ENCODE results near the gene ZNF148.

Gene ZNF148

GRCh38 chr3:125281381-125281780 lies 93.7 kb downstream of the ZNF148 start:
- TF ChIP-seq CREB1 (IDR thresholded peaks at IDR 0.05; ENCODE audit: low read depth) (no peak), YY1 (IDR thresholded peaks at IDR 0.05; ENCODE audit: low read depth) (no peak), CEBPB (IDR thresholded peaks at IDR 0.05) (no peak), MAX (IDR thresholded peaks at IDR 0.05) (no peak), EP300 (IDR thresholded peaks at IDR 0.05; ENCODE audit: borderline replicate concordance) (no peak), TCF12 (IDR thresholded peaks at IDR 0.05; ENCODE audit: low read depth) (no peak), NFIC (IDR thresholded peaks at IDR 0.05) (no peak), TEAD4 (IDR thresholded peaks at IDR 0.05) (no peak), USF1 (IDR thresholded peaks at IDR 0.05) (no peak)

- TF ChIP-seq REST (IDR thresholded peaks at IDR 0.05; ENCODE audit: low read depth): no peak
- peak; percentile 66 for TF ChIP-seq NFIC (IDR thresholded peaks at IDR 0.05)
Observed at GRCh38 chr3:125280668-125281361, 94.3 kb downstream of the ZNF148 start.

GRCh38 chr3:125278155-125278554 lies 97.0 kb downstream of the ZNF148 start:
- TF ChIP-seq TEAD4 (IDR thresholded peaks at IDR 0.05) (no peak), REST (IDR thresholded peaks at IDR 0.05; ENCODE audit: low read depth) (no peak), RAD21 (IDR thresholded peaks at IDR 0.05; ENCODE audit: low read depth) (no peak), EGR1 (IDR thresholded peaks at IDR 0.05) (no peak), TCF12 (IDR thresholded peaks at IDR 0.05; ENCODE audit: low read depth) (no peak), CREB1 (IDR thresholded peaks at IDR 0.05; ENCODE audit: low read depth) (no peak), CEBPB (IDR thresholded peaks at IDR 0.05) (no peak), FOXM1 (IDR thresholded peaks at IDR 0.05; ENCODE audit: borderline replicate concordance, low read depth) (no peak), TAF1 (IDR thresholded peaks at IDR 0.05; ENCODE audit: low read depth) (no peak), EP300 (IDR thresholded peaks at IDR 0.05; ENCODE audit: borderline replicate concordance) (no peak), ZBTB7A (IDR thresholded peaks at IDR 0.05; ENCODE audit: low read depth) (no peak), YY1 (IDR thresholded peaks at IDR 0.05; ENCODE audit: low read depth) (no peak), USF1 (IDR thresholded peaks at IDR 0.05) (no peak), NFIC (IDR thresholded peaks at IDR 0.05) (no peak), MAX (IDR thresholded peaks at IDR 0.05) (no peak)

GRCh38 chr3:125271127-125271526 lies 104.0 kb downstream of the ZNF148 start:
- TF ChIP-seq TCF12 (IDR thresholded peaks at IDR 0.05; ENCODE audit: low read depth): no peak
- no peak for TF ChIP-seq NFIC (IDR thresholded peaks at IDR 0.05)
- no peak for TF ChIP-seq RAD21 (IDR thresholded peaks at IDR 0.05; ENCODE audit: low read depth)
- no peak for TF ChIP-seq ZBTB7A (IDR thresholded peaks at IDR 0.05; ENCODE audit: low read depth)

GRCh38 chr3:125267460-125267859 lies 107.7 kb downstream of the ZNF148 start:
- TF ChIP-seq RAD21 (IDR thresholded peaks at IDR 0.05; ENCODE audit: low read depth) (no peak), FOXM1 (IDR thresholded peaks at IDR 0.05; ENCODE audit: borderline replicate concordance, low read depth) (no peak), CEBPB (IDR thresholded peaks at IDR 0.05) (no peak), CREB1 (IDR thresholded peaks at IDR 0.05; ENCODE audit: low read depth) (no peak), EP300 (IDR thresholded peaks at IDR 0.05; ENCODE audit: borderline replicate concordance) (no peak), YY1 (IDR thresholded peaks at IDR 0.05; ENCODE audit: low read depth) (no peak), EGR1 (IDR thresholded peaks at IDR 0.05) (no peak)

- TF ChIP-seq TEAD4 (IDR thresholded peaks at IDR 0.05) (no peak), TAF1 (IDR thresholded peaks at IDR 0.05; ENCODE audit: low read depth) (no peak), TCF12 (IDR thresholded peaks at IDR 0.05; ENCODE audit: low read depth) (no peak), RAD21 (IDR thresholded peaks at IDR 0.05; ENCODE audit: low read depth) (no peak), ZBTB7A (IDR thresholded peaks at IDR 0.05; ENCODE audit: low read depth) (no peak), USF1 (IDR thresholded peaks at IDR 0.05) (no peak), CEBPB (IDR thresholded peaks at IDR 0.05) (no peak), EGR1 (IDR thresholded peaks at IDR 0.05) (no peak), CREB1 (IDR thresholded peaks at IDR 0.05; ENCODE audit: low read depth) (no peak), MAX (IDR thresholded peaks at IDR 0.05) (no peak)
Observed at GRCh38 chr3:125266971-125267370, 108.2 kb downstream of the ZNF148 start.

All from Ishikawa (cell line).